HG03159 (cell line): ENCODE data around the gene NELFCD.

Experiments used
- ATAC-seq: cut with Tn5 transposase; IDR thresholded peaks from one replicate; pipeline ENCODE4 v1.9.1; 2021; ENCODE audit warnings: mild to moderate bottlenecking, moderate library complexity; ENCODE audit not compliant: unreplicated experiment

Gene NELFCD

GRCh38 chr20:58993332-58994248 is 12.5 kb downstream of the NELFCD start:
- ATAC-seq: no peak

- no peak for ATAC-seq
Observed at GRCh38 chr20:58994390-58995159, 13.5 kb downstream of the NELFCD start.

GRCh38 chr20:58995461-58996225 is 14.6 kb downstream of the NELFCD start:
- no peak for ATAC-seq

- no peak for ATAC-seq
Observed at GRCh38 chr20:58996226-58996611, 15.2 kb downstream of the NELFCD start.

GRCh38 chr20:58997141-58997770 is 16.2 kb downstream of the NELFCD start:
- no peak for ATAC-seq

- no peak for ATAC-seq
Observed at GRCh38 chr20:58998656-58999055, 17.6 kb downstream of the NELFCD start.

- no peak for ATAC-seq
Observed at GRCh38 chr20:59000326-59000725, 19.3 kb downstream of the NELFCD start.

GRCh38 chr20:59001068-59001448 is 20.0 kb downstream of the NELFCD start:
- no peak for ATAC-seq

GRCh38 chr20:59001449-59002171 is 20.6 kb downstream of the NELFCD start:
- no peak for ATAC-seq

GRCh38 chr20:59002388-59002787 is 21.3 kb downstream of the NELFCD start:
- ATAC-seq: no peak

- ATAC-seq: no peak
Observed at GRCh38 chr20:59002874-59003399, 21.9 kb downstream of the NELFCD start.

- no peak for ATAC-seq
Observed at GRCh38 chr20:59003836-59004492, 22.9 kb downstream of the NELFCD start.

GRCh38 chr20:59004493-59004762 is 23.4 kb downstream of the NELFCD start:
- no peak for ATAC-seq

- ATAC-seq: peak; percentile 55
Observed at GRCh38 chr20:59004763-59005522, 23.9 kb downstream of the NELFCD start.

GRCh38 chr20:59005523-59006166 is 24.6 kb downstream of the NELFCD start:
- no peak for ATAC-seq

GRCh38 chr20:59006167-59006863 is 25.3 kb downstream of the NELFCD start:
- no peak for ATAC-seq

- ATAC-seq: no peak
Observed at GRCh38 chr20:59006864-59007664, 26.0 kb downstream of the NELFCD start, which contains the start of gene CTSZ. TSS of gene CTSZ (minus strand) at chr20:59007254. CDS start at chr20:59007128, 126 bp downstream.
